BE2C (cell line): ENCODE results near the gene MAP3K7.

Experiments
- DNase-seq: peaks from one replicate; pipeline ENCODE4 v3.0.0-alpha.2; 2020
- H3K27me3 ChIP-seq: fragments of 250-450 bp; sonication (Bioruptor Pico); 2 replicates; pipeline ENCODE4 v1.5.1; 2020; ENCODE audit warnings: mild to moderate bottlenecking
- H3K36me3 ChIP-seq: fragments of 250-450 bp; sonication (Bioruptor Pico); 2 replicates; pipeline ENCODE4 v1.5.1; 2020; ENCODE audit warnings: mild to moderate bottlenecking
- H3K4me1 ChIP-seq: fragments of 250-450 bp; sonication (Bioruptor Pico); 2 replicates; pipeline ENCODE4 v1.5.1; 2020
- H3K4me3 ChIP-seq: 2 replicates; pipeline ENCODE4 v1.5.1; 2011; ENCODE audit warnings: low read depth, low read length
- H3K9me3 ChIP-seq: fragments of 250-450 bp; sonication (Bioruptor Pico); 2 replicates; pipeline ENCODE4 v1.5.1; 2020
- CTCF ChIP-seq: IDR thresholded peaks from 2 replicates; pipeline ENCODE4 v1.5.1; 2012; ENCODE audit warnings: mild to moderate bottlenecking, low read depth, low read length

MAP3K7 gene

DNA sequence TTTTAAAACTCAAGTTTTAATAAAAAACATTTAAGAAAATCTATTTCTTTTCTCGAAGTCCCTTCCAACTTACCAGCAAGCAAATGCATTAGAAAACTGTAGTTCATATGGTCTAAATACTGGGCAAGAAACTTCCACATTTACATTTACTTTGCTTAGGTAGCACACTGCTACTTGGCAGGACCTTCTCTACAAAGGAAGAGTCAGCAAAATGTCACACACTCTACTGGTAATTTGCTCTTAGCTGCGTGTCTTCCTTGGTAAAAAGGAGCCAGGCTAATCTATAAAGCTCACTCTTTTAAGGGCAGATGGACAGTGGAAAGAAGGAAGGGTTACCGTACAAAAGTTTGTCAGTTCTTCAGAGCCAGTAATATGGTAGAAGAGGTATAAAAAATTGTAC, 45.7 kb downstream of the MAP3K7 start:
- Histone ChIP-seq H3K4me1 (no peaks in the 10 kb centered on the region), H3K4me3 (no peak overlapping the region), H3K36me3 (peaks cover 8% of the 10 kb centered on the region), H3K27me3 (no peaks in the 10 kb centered on the region), H3K9me3 (no peaks in the 10 kb centered on the region)
- no peak for DNase-seq
- TF ChIP-seq CTCF = no peak

DNA sequence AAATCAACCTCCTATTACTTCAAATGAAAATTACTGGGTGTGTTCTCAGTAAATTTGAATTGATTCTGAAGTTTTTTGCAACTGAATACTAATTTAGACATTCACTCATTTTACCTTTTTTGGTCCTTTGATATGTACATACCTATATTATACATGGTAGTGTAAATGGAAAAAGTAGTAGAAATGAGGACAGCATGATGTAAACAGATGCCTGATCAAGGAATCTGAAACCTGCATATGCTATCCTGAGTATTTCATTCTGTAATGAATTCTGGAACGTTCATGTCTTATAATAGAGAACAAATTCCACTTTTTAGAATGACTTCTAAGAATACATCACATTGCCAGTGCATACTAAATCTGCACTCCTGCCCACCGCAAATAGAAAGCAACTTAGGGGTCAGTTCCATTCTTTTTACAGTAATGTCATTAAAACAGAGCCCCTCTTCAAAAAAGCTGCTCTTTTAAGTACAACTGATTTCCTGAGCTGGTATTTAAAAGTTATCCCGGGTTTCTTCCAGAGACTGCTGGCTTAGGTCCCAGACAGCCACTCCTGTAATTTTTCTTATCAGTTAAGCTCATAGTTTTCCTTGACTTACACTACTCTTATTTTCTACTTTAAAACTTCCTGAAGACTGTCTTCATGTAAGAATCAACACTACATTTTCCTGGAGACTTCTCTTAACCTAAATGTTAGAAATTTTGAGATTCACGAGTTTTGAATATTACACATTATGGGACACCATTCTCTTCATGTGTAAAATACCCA, 48.4 kb downstream of the MAP3K7 start:
- TF ChIP-seq CTCF = no peak
- Histone ChIP-seq H3K36me3 (no peaks in the 10 kb centered on the region; the same call in 1 of the 2 replicates), H3K9me3 (no peaks in the 10 kb centered on the region), H3K27me3 (no peaks in the 10 kb centered on the region), H3K4me1 (no peaks in the 10 kb centered on the region), H3K4me3 (no peak overlapping the region)
- no peak for DNase-seq

GRCh38 chr6:90537723-90538258, 49.1 kb downstream of the MAP3K7 start:
- no peak for DNase-seq
- Histone ChIP-seq H3K36me3 (no peaks in the 10 kb centered on the region; the same call in 1 of the 2 replicates), H3K4me1 (no peaks in the 10 kb centered on the region), H3K4me3 (no peak overlapping the region), H3K27me3 (no peaks in the 10 kb centered on the region), H3K9me3 (no peaks in the 10 kb centered on the region)
- no peak for TF ChIP-seq CTCF

- Histone ChIP-seq H3K4me1 (no peaks in the 10 kb centered on the region), H3K36me3 (no peaks in the 10 kb centered on the region; the same call in 1 of the 2 replicates), H3K9me3 (no peaks in the 10 kb centered on the region), H3K4me3 (no peak overlapping the region), H3K27me3 (no peaks in the 10 kb centered on the region)
- no peak for TF ChIP-seq CTCF
- no peak for DNase-seq
These were observed 49.8 kb downstream of the MAP3K7 start for GRCh38 chr6:90537027-90537426.

DNA sequence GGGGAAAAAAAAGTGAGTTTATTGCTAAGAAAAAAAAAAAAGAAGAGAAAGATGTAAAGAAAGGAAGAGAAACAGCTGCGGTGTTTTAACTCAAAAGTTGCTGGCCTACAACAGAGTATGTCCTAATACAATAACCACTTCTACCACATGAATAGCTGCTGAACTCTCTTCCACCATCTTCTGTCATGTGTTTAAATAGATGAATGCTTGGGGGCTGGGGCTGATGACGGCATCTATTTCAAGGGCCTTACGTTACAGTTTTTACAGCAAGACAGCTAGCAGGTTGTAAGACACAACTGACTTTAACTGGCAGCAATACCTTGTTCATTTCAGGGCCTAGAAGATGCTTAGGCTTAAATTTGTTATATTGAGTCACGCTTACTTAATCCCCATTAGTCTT, 50.4 kb downstream of the MAP3K7 start:
- no peaks in the 10 kb centered on the region for H3K4me1 ChIP-seq
- H3K36me3 ChIP-seq = no peaks in the 10 kb centered on the region; the same call in 1 of the 2 replicates
- TF ChIP-seq CTCF = no peak
- no peak for DNase-seq
- no peaks in the 10 kb centered on the region for H3K27me3 ChIP-seq
- no peak overlapping the region for H3K4me3 ChIP-seq
- H3K9me3 ChIP-seq = no peaks in the 10 kb centered on the region

GRCh38 chr6:90534337-90535025, 52.4 kb downstream of the MAP3K7 start:
- no peak overlapping the region for H3K4me3 ChIP-seq

More at GRCh38 chr6:90534337-90535025, 52.4 kb downstream of the MAP3K7 start:
- no peaks in the 10 kb centered on the region for H3K27me3 ChIP-seq
- H3K36me3 ChIP-seq = no peaks in the 10 kb centered on the region; the same call in 1 of the 2 replicates
- no peaks in the 10 kb centered on the region for H3K4me1 ChIP-seq
- no peaks in the 10 kb centered on the region for H3K9me3 ChIP-seq
- no peak for TF ChIP-seq CTCF
- DNase-seq = no peak
